Measurements from ENCODE around the gene ANKRD34A. TPM values are rescaled to one million over a fixed set of nuclear protein-coding genes. Genes with fewer than 3 reads are reported as not detected.

ANKRD34A gene
- total and polyA plus RNA-seq, 2 of the 13 experiments (the other 11 are each of a cell fraction or from before 2014, with no cell fraction given), result 0.05 to 0.07 TPM

- TF ChIP-seq FOXK1 (CRISPR knock-in tag; IDR thresholded peaks at IDR 0.05; ENCODE audit: borderline replicate concordance, low read depth) (no peak), CEBPZ (IDR thresholded peaks at IDR 0.05; ENCODE audit: low read length) (no peak), NFAT5 (CRISPR knock-in tag; IDR thresholded peaks at IDR 0.05) (no peak), GTF2F1 (IDR thresholded peaks at IDR 0.05; ENCODE audit: low read length) (no peak), KAT7 (CRISPR knock-in tag; IDR thresholded peaks at IDR 0.05; ENCODE audit: borderline replicate concordance) (no peak), CBX5 (CRISPR knock-in tag; IDR thresholded peaks at IDR 0.05; ENCODE audit: borderline replicate concordance) (peak; percentile 49; the same call in 1 of the 2 replicates), ZBTB21 (CRISPR knock-in tag; IDR thresholded peaks at IDR 0.05) (no peak), SOX6 (IDR thresholded peaks at IDR 0.05) (no peak), SOX6 (CRISPR knock-in tag; IDR thresholded peaks at IDR 0.05) (peak; percentile 58), ZNF20 (CRISPR knock-in tag; IDR thresholded peaks at IDR 0.05) (no peak), ZBTB20 (CRISPR knock-in tag; IDR thresholded peaks at IDR 0.05; ENCODE audit: borderline replicate concordance, low read depth) (no peak), AFF4 (CRISPR knock-in tag; IDR thresholded peaks at IDR 0.05) (no peak), HIC2 (CRISPR knock-in tag; IDR thresholded peaks at IDR 0.05; ENCODE audit: low read depth) (no peak), NCOA1 (CRISPR knock-in tag; IDR thresholded peaks at IDR 0.05) (no peak), MYNN (CRISPR knock-in tag; IDR thresholded peaks at IDR 0.05; ENCODE audit: low read depth) (no peak)
These were observed at the start of gene ANKRD34A, which contains the start of gene POLR3GL (continued) for GRCh38 chr1:145964328-145965118.
